DMS 273 (cell line): ENCODE results near the gene SPINT2.

Experiments used
- DNase-seq: peaks from one replicate; lab custom pipeline; 2025; ENCODE audit not compliant: unreplicated experiment; lab: John Stamatoyannopoulos, UW

The SPINT2 gene

DNA sequence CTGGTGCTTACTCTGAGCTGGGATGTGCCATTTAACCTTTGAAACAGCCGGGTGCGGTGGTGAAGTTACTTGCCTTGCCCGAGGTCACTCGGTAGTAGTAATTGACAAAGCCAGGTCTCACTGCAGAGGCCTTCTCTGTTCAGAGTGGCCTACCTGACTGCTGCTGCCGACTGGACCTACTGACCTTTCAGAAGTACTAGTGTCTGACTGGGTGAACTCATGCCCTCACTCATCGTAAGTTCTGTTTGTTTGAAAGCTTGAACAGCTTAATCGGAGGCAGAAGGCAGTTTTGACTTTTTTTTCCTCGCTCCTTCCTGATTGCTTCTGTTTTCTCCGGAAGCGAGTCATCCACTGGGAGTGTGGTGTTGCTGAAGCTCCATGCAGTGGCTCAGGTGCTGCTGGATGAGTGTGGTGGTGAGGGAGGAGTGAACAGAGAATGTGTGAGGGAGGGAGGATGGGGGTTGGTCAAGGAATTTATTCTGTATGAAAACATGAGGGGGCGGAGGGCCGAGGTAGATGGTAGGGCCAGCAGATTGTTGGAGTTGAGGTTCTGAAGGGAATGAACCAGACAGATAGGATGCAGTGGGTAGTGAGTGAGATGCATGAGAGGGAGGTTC lies 2.7 kb downstream of the SPINT2 start:
- no peak for DNase-seq

DNA sequence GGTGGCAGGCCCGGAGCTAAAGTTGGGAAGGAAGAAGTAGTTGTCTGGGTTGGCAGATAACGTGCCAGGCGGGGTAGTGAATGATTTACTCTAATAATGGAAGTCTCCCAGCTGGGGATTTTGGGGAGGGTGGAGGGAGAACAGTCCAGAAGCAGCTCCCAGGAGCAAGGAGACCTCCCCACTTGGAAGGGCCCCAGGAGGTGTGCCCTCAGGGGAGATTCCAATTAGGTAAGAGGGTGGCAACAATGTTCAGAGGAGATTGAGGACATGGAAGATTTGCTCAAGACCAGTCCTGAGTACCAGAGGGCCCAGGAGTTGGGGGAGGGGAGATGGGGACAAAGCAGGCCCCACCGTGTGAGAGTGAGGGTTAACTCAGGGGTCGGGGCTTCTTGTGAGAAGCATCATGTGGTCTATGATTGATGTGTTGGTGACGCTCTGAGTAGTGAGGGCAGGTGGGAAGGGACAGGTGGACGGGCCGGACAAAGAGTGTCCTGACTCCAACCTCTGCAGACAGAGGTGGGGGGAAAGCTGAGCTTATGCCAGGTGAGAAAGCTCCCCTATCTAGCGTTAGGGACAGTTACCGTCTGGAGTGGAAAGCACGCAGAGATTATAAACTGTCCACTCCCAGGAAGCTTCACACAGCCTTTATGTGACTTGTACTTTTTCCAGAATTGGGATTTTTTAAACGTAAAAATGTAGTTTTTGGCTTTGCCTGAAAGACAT lies 3.5 kb downstream of the SPINT2 start:
- no peak for DNase-seq

DNA sequence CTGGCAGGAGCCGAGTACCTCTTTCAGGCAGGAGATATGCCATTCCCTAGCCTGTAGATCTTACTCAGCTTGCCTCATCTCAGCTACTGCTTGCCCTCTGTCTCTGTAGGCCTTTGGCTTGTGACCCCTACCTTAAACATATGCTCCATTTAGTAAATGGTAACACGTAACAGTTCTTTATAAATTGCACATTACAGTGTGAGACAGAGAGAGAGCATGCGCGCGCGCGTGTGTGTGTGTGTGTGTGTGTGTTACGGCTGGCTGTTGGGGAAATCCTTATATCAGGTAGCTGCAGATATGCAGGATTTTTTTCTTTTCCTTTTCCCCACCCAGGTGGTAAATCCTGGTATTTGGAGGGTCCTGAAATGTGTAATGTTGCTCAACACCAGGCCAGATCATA lies 4.2 kb downstream of the SPINT2 start:
- no peak for DNase-seq

DNA sequence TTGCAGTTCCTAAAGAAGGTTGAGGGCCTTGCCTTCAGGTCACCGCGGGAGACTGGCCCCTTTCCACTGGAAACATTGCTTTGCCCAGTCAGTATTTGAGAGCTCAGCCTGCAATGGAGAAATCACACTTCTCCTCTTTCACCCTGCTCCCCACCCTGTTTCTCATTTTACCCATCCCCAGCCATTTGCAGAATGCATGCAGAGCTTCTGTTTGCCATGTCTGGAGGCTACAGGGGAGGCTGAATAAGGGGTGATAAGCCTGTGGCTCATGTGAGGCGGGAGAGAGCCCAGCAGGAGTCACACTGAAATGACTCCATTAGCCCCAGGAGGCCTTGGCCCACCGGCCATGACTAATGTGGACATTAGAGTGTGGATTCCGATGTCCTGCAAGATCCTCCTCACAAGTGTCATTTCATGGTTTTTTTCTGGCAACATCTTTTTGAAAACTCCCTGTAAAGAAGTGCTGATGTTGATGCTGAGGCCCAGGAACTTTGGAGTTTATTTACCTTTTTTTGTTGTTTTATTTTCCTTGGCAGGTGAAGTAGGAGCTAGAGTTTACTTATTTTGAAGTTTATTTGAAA lies 6.3 kb downstream of the SPINT2 start:
- no peak for DNase-seq

DNA sequence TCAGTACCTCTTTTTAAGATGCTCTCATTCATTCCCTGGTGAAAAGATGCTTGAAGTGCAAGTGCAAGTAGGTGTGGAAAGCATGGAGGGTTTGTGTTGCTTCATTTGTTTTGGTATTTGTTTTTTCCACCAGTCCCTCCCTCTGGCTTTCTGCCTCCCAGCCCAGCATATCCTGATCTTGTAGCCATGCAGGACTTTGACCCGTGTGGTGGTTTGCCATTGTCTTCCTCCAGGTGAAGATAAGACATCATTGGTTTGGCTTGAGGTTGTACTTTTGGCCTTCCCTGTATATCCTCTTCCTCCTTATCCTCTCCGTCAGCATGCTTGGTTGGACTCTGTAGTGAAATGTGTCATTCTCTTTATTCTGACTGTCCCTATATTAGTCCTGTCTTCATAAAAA lies 9.1 kb downstream of the SPINT2 start:
- DNase-seq = no peak

DNA sequence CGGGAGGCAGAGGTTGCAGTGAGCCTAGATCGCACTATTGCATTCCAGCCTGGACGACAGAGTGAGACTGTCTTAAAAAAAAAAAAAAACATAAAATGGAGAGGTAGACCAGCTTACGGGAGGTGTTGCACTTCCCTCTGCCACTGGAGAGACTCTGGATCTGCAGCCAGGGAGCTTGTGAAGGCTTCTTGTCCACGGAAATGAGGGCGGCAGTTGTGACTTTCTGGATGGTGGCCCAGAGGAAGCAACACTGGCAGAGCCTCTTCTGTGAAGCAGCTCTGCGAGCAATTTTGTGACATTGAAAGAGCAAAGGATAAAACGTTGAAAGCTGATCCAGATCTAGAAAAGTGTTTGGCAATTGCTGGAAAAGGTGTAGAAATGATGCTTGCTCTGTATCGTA lies 10.4 kb downstream of the SPINT2 start:
- DNase-seq = no peak

DNA sequence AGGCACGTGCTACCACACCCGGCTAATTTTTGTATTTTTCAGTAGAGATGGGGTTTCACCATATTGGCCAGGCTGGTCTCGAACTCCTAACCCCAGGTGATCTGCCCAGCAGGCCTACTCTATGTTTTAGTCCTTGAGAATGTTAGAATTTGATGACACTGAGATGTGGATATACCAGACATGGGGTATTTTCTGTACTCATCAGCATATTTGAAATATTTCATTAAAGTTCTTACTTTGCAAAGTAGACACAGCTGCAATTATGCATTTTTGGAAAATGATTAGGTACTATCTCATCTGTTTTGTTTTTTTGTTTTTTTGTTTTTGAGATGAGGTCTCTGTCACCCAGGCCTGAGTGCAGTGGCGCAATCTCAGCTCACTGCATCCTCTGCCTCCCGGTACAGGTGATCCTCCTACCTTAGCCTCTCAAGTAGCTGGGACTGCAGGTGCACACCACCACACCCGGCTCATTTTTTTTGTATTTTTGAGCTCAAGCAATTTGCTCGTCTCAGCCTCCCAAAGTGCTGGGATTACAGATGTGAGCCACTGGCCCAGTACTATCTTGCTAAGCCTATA lies 12.7 kb downstream of the SPINT2 start:
- DNase-seq = no peak

DNA sequence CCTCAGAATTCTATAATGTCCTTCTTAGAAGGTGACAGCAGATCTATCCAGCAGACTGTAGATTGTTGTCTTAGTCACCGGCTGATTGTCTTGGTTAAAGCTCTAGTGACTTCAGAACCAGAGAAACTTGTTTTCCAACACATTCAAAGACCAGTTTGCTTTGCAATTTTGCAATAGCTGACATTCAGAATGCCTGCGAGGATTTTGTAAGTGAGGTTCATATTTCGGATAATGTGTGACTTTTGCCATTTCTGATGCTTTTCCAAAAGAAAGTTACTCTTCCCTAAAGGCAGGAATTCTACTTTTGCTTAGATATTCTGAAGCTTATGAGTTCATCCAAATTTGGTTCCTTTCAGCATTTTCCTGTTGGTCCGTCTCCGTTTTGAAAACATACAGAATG lies 13.2 kb downstream of the SPINT2 start:
- DNase-seq = no peak

DNA sequence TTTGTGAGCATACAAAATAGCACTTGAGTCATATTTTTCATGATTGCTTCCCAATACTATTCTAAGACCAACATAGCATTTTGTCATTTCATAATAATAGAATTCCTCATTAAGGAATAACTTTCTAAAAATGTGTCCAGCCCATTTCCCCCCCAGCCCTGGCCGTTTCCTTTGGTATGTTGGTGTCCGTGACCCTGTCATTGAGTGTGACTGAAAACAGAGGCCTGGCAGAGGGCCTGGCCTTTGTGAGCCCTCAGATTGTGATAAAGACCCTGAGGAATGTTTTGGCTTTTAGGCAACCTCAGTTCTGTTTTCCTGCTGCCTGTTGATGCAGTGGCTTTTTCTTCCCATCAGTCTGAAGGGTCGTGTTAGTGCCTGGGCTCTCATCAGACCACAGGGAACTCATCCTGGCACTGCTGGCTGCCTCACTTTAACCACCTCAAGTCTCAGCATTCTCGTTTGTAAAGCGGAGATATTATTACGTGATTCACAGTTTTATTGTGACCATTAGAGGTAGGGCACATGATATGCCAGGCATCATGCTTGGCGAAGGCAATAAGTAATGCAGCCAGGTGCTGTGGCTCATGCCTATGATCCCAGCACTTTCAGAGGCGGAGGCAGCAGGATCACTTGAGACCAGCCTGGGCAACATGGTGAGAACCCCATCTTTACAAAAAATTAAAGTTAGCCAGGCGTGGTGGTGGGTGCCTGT lies 13.8 kb downstream of the SPINT2 start:
- no peak for DNase-seq

DNA sequence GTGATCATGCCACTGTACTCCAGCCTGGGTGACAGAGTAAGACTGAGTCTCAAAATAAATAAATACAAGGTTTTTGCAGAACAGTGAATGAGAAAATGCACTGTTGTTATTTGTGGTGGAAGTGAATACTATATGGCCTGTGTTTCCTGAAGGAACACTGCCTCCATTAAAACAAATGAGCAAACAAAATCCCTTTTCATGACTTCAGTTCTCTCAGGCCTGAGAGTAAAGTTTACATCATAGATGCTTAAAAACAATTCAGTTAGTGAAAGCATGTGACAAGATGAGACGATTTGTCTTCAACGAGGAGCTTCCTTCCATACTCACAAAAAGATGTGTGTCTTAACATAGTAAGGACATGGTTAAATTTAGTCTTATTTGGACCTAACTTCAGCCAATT lies 14.4 kb downstream of the SPINT2 start:
- no peak for DNase-seq

DNA sequence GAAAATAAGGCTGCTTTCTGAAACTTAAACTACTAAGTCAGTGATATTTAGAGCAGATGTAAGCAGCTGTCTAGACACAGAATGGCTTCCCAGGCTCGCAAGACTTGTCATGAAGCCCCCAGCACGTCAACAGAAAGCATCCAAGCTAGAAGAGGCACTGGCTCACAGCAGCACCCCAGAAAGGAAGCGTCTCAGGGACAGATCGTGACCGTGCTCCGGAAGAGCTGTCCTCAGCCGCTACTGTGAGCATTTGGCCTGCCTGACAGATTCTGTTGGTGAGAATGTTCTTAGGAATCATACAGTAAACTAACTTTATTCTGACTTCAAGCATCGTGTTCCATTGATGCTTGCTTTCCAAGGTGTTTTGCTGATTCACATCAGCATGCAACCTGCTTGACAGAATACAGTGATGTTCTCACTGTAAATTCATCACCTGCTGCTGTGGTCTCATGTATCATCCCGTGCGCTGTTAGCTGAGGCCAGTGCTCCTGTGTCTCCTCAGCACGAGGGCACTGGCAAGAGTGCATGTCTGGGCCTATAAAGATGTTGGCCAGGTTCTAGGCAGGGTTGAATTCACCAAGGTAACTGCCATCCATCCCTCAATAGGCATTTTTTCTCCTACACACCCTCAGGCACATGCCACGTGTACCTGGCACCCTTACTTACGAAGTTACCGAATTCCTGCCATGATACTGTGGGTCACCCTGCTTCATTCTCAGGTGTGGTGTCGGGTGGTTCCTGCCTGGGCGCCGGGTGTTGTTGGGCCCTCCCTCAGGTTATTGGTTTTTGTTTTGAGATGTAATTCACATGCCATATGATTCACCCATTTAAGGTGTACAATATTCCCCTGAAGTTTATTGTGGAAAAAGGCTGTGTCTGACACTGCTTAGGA lies 15.9 kb downstream of the SPINT2 start:
- no peak for DNase-seq

DNA sequence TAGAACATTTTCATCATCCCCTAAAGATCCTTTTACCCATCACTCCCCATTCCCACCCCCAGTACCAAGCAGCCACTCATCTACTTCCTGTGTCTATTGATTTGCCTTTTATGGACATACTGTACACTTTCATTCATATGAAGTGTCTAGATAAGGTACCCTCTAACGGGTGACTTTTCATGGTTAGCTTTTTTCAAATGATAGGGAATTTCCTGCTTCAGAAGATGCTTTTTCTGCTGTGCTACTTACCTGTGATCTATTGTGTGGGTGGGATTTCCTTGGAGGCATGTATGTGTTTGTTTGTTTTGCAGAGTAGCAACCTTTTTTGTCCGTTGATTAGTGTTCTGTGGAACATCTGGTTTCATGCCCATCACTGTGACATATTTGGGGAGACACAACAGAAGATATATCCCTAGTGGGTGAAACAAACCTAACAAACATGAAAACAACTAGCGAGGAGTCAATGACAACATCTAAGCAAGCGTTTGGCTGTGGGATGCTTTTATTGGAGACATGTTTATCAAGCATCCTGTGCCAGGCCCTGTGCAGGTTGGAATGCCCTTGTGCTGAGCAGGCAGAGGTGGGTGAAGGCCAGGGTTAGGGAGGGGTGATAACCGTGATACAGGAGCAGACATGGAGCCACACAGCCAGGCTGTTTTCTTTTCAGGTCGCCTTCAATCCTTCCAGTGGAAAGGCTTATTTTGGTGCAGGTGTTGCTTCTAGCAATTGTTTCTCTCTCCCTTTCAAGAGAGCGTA lies 17.6 kb downstream of the SPINT2 start:
- no peak for DNase-seq

DNA sequence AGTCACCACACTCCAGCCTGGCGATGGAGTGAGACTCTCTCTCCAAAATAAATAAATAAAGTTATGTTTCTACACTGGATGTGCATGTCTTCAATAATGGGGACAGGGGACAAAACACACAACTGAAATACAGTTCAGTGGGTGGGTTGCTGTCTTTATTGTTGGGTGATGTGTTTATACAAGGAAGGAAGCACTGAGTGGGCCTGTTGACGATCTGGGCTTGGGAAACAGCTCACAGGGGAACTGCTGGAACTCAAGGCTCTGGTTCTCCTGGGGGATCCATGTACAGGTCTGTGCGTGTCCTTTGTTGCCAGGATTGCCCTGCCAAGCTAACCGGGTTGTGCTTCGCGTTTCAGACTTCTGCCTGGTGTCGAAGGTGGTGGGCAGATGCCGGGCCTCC lies 18.9 kb downstream of the SPINT2 start:
- no peak for DNase-seq

DNA sequence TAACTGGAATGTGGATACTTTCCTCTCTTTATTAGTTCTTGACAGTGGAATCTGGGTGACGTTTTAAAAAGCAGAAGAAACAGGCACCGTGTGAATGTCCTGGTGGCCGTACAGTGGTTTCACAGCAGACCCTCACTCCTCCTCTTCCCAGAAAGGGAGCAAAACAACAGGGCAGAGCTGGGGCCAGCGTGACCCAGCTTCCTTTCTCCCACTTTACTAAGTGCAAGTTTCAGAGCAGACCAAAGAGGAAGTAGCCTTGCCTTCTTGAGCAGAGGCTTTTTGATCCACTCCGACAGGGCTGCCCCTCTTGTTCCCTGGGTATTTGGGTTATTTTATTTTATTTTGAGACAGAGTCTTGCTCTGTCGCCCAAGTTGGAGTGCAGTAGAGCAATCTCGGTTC lies 20.0 kb downstream of the SPINT2 start:
- DNase-seq = no peak

DNA sequence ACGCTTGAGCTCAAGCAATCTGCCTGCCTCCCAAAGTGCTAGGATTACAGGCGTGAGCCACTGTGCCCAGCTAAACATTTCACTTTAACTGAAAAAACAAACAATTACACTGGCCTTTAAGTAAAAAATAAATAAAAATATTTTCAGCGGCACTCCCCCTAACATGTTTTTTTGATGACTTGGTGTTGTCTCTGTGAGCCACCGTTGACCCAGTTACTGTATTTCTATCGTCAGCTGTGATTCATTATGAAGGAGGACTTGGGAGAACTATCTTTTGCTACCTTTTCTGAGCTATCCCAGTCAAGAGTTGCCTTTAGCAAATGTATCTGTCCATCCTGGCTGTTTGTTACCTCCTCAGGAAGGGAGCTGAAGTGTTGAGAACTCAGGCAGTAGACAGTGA lies 21.2 kb downstream of the SPINT2 start:
- no peak for DNase-seq

DNA sequence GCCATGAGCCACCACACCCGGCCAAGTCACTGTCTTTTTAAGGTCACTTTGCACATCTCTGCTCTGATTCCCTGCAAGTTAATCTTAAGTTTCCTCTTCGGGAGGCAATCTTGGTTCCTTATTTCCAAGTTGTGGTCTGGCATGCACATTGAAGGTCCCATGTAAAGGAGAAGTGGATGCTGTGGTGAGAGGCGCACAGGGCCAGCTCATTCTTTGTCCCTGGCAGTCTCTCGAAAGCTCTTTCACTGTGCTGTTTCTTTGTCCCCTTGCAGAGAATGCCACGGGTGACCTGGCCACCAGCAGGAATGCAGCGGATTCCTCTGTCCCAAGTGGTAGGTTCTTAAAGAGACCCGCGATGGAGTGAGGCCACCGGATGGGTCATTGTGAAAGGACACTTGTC lies 23.2 kb downstream of the SPINT2 start:
- no peak for DNase-seq

DNA sequence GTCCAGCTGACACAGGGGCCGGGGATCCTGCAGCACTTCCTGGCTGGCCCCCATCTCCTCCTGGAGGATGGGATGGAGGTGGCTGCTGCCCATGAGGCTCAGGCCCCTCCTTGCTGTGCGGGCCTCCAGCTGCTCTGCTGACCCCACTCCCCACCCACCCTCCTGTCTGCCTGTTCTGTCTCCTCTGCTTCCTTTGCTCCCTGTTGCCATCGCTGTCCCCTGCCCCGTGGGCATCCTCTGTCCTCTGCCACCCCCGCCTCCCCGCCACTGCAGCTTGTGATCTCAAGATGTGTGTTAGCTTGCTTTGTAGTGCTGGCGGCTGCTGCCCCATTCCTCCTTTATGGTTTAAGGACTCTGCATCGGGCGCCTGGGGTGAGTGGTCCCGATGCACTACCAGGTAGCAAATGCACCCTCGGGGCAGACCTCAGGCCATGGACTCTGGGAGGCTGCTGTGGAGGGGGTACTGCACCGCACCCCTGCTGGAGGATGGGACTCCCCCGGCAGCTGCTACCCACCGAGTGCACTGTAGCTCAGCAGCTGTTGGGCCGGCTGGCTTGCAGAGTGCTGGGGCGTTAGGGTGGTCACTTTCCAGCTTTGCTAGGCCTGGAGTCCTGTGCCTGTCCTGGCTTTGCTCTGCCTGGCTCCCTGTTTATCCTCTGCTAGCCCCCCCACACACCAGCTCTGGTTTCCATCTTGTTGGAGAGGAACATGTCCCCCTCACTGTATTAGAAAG lies 23.9 kb downstream of the SPINT2 start:
- DNase-seq = no peak

DNA sequence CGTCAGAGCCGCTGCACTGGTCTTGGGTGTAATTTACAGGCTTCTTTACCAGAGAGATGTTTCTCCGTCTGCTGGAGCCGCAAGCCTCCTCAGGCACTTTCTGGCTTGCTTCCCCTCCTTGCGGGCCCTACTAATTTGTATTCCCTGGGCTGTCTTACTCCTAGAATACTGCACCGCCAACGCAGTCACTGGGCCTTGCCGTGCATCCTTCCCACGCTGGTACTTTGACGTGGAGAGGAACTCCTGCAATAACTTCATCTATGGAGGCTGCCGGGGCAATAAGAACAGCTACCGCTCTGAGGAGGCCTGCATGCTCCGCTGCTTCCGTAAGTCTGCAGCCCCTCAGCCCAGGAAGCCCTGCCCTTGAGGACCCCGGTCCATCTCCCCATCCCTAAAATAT lies 25.6 kb downstream of the SPINT2 start:
- DNase-seq = no peak

DNA sequence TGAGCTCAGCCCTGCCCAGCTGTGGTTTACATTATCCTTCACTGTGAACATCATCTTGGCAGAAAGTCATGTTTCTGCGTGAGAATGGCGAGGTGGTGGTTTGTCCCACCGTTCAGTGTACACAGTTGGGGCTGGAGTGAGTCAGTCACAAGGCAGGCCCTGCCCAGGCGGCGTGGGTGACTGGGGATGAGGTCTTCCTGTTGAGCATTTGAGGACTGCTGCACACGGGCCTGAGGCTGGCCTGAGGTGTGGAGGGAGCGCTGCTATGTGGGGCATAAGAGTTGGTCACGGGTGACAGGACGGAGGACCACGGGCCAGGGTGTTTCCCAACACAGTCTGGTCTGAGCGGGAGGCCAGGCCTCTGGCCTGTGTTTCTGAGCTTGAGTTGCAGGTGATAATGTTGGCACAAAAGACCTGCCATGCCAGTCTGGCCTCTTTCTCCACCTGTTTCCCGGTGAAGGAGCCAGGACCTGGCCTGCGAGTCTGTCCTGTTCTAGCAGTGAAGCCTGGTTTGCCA lies 26.3 kb downstream of the SPINT2 start:
- DNase-seq = no peak
